ENCODE data around the gene SUSD5.

SUSD5 gene

GRCh38 chr3:33218446-33219174, at the start of gene SUSD5:
TSS of gene SUSD5 (minus strand) at chr3:33218810. CDS start at chr3:33218797, 13 bp downstream.
- no peak for DNase-seq

DNA sequence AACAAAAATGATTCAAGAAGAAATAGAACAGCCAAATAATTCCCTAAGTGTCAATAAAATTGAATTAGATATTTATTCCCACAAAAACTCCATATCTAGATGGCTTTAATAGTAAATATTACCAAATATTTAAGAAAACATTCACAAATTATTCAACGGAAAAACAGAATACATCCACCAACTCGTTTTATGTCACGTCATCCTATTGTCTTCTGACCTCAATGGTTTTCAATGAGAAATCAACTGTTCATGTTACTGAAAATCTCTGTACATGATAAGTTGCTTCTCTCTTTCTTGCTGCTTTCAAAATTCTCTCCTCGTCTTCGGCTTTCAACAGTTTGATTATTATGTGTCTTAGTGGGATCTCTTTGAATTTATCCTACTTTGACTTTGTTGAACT, 41.5 kb upstream of the SUSD5 start:
- no peak for DNase-seq

DNA sequence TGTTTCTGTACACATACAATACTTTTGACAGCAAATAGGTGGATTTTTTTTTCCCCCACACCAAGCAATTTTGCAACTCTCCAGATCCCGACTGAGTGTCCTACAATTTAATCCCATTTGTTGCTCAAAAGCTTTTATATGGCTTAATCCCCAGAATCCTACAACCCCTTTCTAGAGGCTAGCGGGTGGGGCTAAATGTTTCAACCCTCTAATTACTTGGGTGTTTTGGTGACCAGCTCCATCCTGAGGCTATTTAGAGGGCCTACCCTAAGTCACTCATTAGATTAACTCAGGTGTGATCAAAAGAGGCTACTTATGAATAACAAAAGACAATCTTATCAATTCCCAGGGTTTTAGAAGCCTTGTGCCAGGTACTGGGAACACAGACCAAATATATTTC, 37.6 kb upstream of the SUSD5 start:
- no peak for DNase-seq

DNA sequence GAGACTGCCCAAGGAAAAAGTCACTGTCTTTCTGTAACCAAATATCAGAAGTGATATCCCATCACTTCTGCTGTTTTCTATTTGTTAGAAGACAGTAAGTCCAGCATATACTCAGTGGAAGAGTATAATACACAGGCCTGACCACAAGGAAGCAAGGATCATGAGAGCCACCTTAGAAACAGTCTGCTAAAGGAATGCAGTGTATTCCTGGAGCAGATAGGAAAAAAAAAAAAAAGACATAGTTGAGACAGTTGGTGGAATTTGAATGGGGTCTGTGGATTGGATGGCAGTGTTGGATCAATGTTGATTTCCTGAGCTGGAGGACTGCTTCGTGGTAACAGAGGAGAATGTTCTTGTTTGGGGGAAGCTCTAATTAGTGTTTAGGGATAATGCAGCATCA, 32.1 kb upstream of the SUSD5 start:
- DNase-seq: no peak

- DNase-seq: no peak
Observed at GRCh38 chr3:33246786-33247185, 28.2 kb upstream of the SUSD5 start.

GRCh38 chr3:33240261-33240660, 21.7 kb upstream of the SUSD5 start:
- DNase-seq: no peak

DNA sequence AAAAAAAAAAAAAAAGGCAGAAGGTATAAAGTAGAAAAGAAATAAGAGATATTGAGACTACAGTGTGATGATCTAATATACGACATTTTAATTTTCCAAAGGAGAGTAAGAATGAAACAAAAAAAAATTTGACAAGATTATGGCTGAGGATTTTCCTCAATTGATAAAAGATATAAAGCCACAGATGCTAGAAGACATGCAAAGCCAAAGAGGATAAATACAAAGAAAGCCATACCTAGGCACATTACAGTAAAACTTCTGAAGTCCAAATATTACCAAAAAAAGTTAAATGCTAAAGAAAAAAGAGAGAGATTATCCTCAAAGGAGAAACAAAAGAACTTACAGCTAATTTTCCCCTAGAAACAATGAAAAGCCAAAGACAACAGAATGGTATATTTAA, 20.3 kb upstream of the SUSD5 start:
- no peak for DNase-seq

GRCh38 chr3:33237439-33237838, 18.8 kb upstream of the SUSD5 start:
- no peak for DNase-seq

DNA sequence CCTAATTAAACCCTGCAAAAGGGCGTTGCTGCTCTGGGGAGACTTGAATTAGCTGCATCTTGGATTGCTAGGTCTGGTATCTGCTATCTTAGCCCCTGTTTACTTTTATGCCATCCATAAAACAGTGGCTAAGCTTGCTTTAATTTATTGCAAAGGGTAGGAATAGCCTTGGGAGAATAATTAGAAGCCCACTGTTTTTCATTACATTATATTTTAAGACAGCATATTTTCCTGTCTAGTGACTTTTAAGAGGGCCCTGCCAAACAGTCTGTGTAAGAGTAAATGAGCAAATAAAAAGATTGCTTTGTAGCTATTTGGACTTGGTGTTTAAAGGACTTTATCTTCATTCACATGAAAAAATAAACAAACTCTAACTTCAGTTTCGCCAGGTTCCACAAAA, 17.4 kb upstream of the SUSD5 start:
- no peak for DNase-seq

GRCh38 chr3:33233884-33234283, 15.3 kb upstream of the SUSD5 start:
- DNase-seq: no peak

- DNase-seq: no peak
Observed at GRCh38 chr3:33231756-33232465, 13.3 kb upstream of the SUSD5 start.

- DNase-seq: no peak
Observed at GRCh38 chr3:33229947-33230346, 11.3 kb upstream of the SUSD5 start.

DNA sequence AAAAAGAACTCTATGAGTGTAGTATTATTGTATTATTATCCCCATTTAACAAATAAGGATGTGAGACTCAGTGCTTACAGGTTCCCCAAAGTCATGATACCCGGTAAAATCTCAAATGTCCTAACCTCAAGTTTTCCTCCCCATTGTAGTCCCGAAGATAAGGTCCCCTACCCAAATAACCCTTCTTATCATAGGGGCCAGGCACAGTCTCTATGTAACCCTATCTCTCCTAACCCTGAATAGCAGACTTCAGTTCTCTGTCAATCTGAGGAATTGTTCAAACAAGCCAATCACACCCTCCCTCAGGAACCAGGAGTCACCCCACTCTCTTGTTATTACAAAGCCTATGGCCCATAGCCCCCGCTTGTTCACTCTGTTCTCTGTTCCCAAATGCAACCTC, 10.5 kb upstream of the SUSD5 start:
- no peak for DNase-seq

DNA sequence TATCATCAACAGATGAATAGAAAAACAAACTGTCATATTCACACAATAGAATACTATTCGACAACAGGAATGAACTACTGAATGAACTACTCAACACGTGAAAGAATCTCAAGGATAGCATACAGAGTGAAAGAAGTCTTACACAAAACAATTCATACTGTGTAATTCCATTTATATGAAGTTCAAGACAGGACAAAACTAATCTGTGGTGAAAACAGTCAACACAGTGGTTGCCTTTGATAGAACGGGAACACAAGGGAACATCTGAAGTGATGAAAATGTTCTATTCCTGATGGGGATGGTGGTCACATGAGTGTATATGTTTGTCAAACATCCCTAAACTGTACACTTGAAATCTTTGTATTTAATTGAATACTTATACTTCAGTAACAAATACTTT, 2.6 kb upstream of the SUSD5 start:
- DNase-seq: no peak

DNA sequence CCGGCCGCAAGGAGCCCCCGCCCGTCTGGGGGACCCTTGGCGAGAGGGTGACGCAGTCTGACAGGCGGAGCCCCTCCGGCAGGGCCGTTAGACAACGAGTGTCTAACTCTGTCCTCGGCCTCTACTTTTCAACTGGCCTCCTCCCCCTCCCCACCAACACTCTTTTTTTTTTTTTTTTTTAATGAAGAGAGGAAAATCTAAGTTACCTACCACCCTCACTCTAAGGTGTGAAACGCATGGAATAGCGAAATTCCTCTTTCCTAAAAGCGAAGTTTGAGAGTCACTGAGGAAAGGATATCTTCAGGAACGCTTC, 521 bp upstream of the SUSD5 start:
- no peak for DNase-seq

DNA sequence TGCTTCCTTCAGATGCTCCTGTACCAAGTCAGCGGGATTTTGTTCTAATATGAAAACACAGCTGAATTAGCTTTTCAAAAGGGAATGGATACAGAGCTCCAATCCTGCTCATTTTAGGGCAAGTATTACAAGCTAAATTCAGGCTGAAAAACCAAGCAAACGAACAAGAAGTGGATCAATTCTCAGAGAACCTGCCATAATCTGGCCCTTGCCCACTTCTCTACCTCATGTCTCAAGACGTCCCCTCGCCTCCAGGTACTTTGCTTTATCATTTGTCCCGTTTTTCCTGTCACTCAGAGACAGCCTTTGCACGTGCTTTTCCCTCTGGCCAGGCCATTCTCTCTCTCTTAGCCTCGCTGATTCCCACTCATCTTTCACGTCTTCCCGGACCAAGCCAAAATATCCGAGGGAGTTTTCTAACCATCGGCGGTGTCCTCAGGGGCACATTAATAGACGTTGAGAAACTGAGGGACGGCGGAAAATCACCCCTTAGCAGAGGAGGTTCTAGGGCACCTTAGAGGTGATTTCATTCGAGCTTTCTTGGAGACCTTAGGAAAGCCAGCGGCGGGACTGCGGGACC, 654 bp downstream of the SUSD5 start:
- DNase-seq: no peak

- no peak for DNase-seq
Observed at GRCh38 chr3:33215739-33216138, 2.9 kb downstream of the SUSD5 start.

GRCh38 chr3:33212406-33212805, 6.2 kb downstream of the SUSD5 start:
- DNase-seq: no peak

DNA sequence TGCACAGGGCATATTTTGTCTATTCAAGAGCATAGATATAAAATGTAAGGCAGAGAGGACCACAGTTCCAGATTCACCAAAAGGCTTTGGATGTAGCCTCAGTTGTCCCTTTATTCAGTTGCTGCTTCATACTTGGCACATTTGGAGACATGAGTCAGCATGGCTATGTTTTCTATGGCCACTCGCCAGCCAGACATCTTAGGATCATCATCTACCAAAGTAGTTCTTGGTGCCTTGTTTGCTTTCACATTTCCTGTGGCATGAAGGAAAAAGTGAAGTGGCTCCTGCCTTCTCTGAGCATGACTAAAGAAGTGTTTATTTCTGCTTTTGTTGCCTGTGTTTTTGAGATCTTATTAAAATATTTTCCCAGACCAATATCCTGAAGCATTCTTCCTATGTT, 7.2 kb downstream of the SUSD5 start:
- no peak for DNase-seq

DNA sequence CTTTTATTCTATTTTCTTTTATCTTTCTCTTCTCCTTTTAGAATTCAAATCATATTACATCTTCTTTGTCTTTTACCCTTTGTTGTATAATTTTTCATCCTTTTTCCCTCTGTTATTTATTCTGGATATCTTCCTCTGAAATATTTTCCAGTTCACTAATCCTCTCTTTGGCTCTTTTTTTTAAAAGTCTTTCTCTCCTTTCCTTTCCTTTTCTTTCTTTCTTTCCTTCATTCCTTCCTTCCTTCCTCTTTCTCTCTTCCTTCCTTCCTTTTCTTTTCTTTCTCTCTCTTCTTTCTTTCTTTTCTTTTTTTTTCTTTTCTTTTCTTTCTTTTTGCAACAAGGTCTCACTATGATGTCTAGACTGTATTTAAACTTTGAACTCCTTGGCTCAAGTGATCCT, 9.3 kb downstream of the SUSD5 start:
- DNase-seq: no peak

DNA sequence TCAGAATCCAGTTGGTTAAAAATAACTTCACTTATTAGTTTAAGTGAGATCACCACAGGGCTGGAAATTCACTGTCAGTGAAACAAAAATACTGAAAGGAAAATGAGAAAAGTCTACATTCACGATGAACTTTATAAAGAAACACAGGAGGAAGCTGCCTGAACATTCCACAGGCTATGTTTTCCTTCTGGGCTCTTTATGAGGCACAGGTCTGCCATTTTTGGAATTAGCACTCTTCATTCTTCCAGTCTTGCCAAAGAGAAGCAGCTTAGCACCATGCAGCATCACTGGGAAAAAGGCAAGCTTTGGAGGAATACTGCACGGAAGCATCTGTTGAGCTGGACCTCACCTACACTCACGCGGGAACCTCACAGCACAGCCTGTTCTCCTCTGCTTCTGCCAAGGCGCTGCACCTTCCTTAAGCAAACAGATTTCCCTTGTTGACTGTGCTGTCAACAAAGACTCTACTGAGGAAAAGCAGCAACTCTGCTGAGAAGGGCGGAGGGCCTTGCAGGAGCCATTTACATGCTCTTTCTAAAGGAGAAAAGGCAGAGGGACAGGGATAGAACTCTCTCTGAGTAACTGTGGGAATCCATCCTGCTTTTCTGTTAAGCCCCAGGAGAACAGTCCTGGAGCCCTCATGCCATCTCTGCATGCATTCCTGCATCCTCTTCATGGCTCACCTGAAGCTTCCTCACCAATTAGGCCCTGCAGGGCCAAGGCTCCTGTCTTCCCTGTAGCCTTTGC, 15.7 kb downstream of the SUSD5 start:
- no peak for DNase-seq

DNA sequence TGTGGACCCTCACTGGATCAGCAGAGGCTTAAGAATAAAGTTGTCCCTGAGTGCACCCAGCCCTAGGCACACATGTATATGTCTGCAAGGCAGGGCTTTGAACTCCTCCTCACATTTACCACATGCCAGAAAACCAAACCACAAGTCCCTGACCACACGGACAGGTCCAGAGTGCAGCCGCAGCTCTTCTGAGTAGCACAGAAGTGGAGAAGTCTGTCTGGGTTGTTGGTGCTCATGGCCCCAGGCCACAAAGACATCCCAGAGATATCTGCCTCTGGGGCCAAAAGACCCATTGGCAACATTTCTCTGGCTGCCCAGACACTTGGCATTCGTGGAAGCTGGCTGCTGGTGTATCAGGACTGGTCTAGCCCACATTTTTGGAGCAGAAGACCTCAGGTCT, 17.4 kb downstream of the SUSD5 start:
- DNase-seq: no peak

GRCh38 chr3:33196538-33196937, 22.1 kb downstream of the SUSD5 start:
- no peak for DNase-seq

GRCh38 chr3:33194303-33194702, 24.3 kb downstream of the SUSD5 start:
- DNase-seq: no peak
